ENCODE results near the gene IMMP2L.

- TF ChIP-seq CTCF (IDR thresholded peaks at IDR 0.05) = no peak
- no peak for TF ChIP-seq POLR2AphosphoS5 (IDR thresholded peaks at IDR 0.05)
Measured at GRCh38 chr7:110839866-110840265, 722.4 kb downstream of the IMMP2L start.

Measured in esophagus muscularis mucosa (tissue), 3 donors.